ENCODE measurements around the gene GPR39.

Gene GPR39

DNA sequence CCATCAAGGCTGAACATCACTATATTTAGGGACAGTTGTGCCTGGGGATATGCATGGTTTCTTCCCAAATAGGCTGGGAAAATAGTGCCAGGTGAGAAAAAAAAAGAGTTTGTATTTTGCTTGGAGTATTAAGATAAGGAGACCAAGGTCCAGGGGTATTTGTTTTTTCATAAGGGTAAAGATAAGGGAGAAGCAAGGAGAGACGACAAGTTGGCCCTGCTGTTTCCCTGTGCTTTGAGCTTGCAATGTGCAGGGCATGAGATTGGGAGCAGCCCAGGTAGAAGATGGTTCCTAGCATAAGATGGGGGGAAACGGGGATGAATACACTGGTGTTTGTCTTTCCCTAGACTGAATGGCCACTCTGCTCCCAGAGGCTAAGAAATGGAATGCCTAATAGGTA is 8.8 kb upstream of the GPR39 start:
- Histone ChIP-seq H3K9ac (ENCODE audit: low read depth in 1 of 2, low read length in 2 of 2) (no peak overlapping the region), H3K4me1 (ENCODE audit: control insufficient read depth in 2 of 2, insufficient read depth in 2 of 2, low read length in 2 of 2) (peaks cover 0 to 6% of the 10 kb centered on the region in 2 donors), H3K9me3 (ENCODE audit: control insufficient read depth in 2 of 2, low read length in 2 of 2) (no peaks in the 10 kb centered on the region), H3K27ac (ENCODE audit: low read depth in 2 of 2, low read length in 2 of 2) (no peak overlapping the region), H3K36me3 (ENCODE audit: control insufficient read depth in 2 of 2, insufficient read depth in 2 of 2, low read length in 2 of 2) (no peaks in the 10 kb centered on the region), H3K27me3 (ENCODE audit: control insufficient read depth in 2 of 2, insufficient read depth in 2 of 2, low read length in 2 of 2) (no peaks in the 10 kb centered on the region), H3K4me3 (ENCODE audit: low read length in 2 of 2) (no peak overlapping the region)

DNA sequence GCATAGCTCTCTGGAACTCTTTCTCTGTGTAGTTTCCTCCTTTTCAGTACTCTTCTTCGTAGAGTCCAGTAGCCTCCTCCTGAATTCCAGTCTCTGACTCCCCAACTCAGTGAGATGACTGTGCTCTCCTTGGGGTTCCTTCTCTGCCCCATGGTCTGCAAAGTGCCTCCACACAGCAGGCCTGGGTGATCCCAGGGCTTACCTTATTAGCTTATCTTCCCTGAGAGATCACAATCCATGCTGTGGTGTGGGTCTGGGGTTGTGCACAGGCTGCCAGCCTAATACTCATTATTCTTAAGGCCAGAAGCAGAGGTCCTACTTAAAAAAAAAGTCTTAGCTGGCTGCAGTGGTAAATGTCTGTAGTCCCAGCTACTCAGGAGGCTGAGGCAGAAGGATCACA is 4.6 kb upstream of the GPR39 start:
- Histone ChIP-seq H3K9me3 (ENCODE audit: control insufficient read depth in 2 of 2, low read length in 2 of 2) (no peaks in the 10 kb centered on the region), H3K27ac (ENCODE audit: low read depth in 2 of 2, low read length in 2 of 2) (no peak overlapping the region), H3K9ac (ENCODE audit: low read depth in 1 of 2, low read length in 2 of 2) (no peak overlapping the region), H3K4me1 (ENCODE audit: control insufficient read depth in 2 of 2, insufficient read depth in 2 of 2, low read length in 2 of 2) (peaks cover 13 to 31% of the 10 kb centered on the region in 2 donors), H3K27me3 (ENCODE audit: control insufficient read depth in 2 of 2, insufficient read depth in 2 of 2, low read length in 2 of 2) (no peaks in the 10 kb centered on the region), H3K36me3 (ENCODE audit: control insufficient read depth in 2 of 2, insufficient read depth in 2 of 2, low read length in 2 of 2) (no peaks in the 10 kb centered on the region), H3K4me3 (ENCODE audit: low read length in 2 of 2) (no peak overlapping the region)

DNA sequence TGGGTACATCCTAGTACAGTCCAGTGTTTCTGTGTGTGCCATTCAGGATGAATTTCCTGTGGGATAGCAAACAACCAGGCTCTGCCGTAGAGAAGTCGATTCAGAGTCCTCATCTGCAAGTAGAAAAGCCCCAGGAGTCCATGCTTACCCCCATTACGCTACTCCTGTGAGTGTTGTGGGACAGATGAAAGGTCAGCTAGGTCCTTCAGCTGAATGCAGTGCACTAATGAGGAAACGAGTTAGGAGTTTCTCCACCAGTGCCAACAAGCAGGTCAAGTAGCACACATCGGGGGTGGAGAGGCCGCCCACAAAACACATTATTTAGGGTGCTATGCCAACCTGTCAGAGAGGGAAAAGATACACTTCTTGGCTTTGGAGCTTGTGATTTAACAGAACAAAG is 2.5 kb upstream of the GPR39 start:
- Histone ChIP-seq H3K27me3 (ENCODE audit: control insufficient read depth in 2 of 2, insufficient read depth in 2 of 2, low read length in 2 of 2) (no peaks in the 10 kb centered on the region), H3K36me3 (ENCODE audit: control insufficient read depth in 2 of 2, insufficient read depth in 2 of 2, low read length in 2 of 2) (no peaks in the 10 kb centered on the region), H3K27ac (ENCODE audit: low read depth in 2 of 2, low read length in 2 of 2) (no peak overlapping the region), H3K4me1 (ENCODE audit: control insufficient read depth in 2 of 2, insufficient read depth in 2 of 2, low read length in 2 of 2) (peaks cover 18 to 36% of the 10 kb centered on the region in 2 donors), H3K9me3 (ENCODE audit: control insufficient read depth in 2 of 2, low read length in 2 of 2) (no peaks in the 10 kb centered on the region), H3K9ac (ENCODE audit: low read depth in 1 of 2, low read length in 2 of 2) (no peak overlapping the region), H3K4me3 (ENCODE audit: low read length in 2 of 2) (peak overlapping the region in 1 of 2 donors; percentile 9)

DNA sequence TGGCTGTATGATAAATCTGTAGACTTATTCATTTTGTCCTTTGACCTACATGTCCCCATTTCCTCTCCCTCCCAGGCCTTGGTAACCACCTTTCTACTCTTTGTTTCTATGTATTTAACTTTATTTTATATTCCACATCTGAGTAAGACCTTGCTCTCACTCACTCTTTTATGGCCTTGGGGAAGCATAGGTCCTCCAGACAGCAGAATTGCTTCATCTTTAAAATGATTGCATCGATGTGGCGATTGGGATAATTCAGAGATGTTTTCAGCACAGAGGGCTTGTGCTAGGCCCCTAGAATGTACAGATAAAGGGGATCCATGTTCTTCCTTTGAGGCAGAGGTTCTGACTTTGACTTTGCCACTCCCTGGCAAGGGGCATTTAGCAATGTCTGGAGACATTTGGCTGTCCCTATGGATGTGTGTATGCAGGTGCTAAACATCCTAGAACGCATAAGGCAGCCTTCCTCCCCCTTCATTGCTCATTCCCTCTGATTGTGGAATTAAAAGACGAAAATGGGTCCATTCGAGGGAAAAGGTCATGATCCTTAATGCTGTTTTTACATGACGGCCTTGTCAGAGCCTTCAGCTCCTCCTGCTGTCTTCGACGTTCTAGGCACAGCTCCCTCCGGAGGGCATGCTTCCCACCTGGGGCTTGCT is 1.2 kb upstream of the GPR39 start:
- H3K9me3 ChIP-seq (ENCODE audit: control insufficient read depth in 2 of 2, low read length in 2 of 2): no peaks in the 10 kb centered on the region
- peak overlapping the region; percentile 2 to 73 for H3K9ac ChIP-seq (ENCODE audit: low read depth in 1 of 2, low read length in 2 of 2)
- peak overlapping the region; percentile 94 for H3K27ac ChIP-seq (ENCODE audit: low read depth in 2 of 2, low read length in 2 of 2)

DNA sequence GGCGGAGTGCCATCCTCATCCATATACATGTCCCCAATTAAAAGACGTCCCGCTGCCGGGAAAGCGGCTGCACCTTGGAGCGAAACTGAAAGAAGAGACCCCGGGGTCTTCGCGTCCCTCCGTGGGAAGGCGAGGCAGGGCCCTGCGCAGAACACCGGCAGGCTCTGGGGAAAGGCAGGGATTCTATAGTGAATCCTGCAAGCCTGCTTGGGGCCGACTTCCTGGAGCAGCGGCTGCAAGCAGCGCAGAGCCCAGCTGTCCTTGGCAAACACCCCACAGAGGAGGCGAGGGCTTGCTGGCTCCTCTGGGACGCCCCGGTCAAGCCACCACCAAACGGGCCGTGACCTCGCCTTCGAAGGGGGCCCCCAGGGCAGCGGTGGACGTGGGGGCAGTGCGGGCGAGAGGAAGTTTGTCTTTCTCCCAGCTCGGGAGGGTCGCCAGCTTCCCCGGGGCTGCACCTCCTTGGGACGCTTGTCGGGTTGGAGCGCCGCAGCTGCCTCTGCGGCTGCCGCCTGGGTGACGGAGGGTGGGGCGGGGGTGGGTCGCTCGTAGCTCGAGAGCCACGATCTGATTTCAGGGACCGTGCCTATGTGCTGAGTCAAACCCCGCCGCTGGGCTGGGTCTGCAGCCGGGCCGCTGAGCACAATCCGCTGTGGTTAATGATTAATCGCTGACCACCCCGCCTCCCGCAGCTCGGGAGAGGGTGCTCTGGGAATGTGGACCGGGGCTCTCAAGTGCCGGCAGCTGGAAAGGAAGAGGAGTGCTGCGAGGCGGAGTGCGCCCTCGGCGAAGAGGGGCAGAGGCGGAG is 486 bp upstream of the GPR39 start:
- peak overlapping the region; percentile 70 to 78 for H3K4me3 ChIP-seq (ENCODE audit: low read length in 2 of 2)
- H3K9me3 ChIP-seq (ENCODE audit: control insufficient read depth in 2 of 2, low read length in 2 of 2): no peaks in the 10 kb centered on the region
- peaks cover 18 to 42% of the 10 kb centered on the region in 2 donors for H3K4me1 ChIP-seq (ENCODE audit: control insufficient read depth in 2 of 2, insufficient read depth in 2 of 2, low read length in 2 of 2)
- peak overlapping the region; percentile 94 for H3K27ac ChIP-seq (ENCODE audit: low read depth in 2 of 2, low read length in 2 of 2)
- no peaks in the 10 kb centered on the region for H3K27me3 ChIP-seq (ENCODE audit: control insufficient read depth in 2 of 2, insufficient read depth in 2 of 2, low read length in 2 of 2)
- peak overlapping the region; percentile 2 to 73 for H3K9ac ChIP-seq (ENCODE audit: low read depth in 1 of 2, low read length in 2 of 2)
- H3K36me3 ChIP-seq (ENCODE audit: control insufficient read depth in 2 of 2, insufficient read depth in 2 of 2, low read length in 2 of 2): no peaks in the 10 kb centered on the region

More for the DNA sequence above, 1.2 kb upstream of the GPR39 start:
- Histone ChIP-seq H3K4me3 (ENCODE audit: low read length in 2 of 2) (peak overlapping the region; percentile 70 to 78), H3K4me1 (ENCODE audit: control insufficient read depth in 2 of 2, insufficient read depth in 2 of 2, low read length in 2 of 2) (peaks cover 18 to 42% of the 10 kb centered on the region in 2 donors), H3K36me3 (ENCODE audit: control insufficient read depth in 2 of 2, insufficient read depth in 2 of 2, low read length in 2 of 2) (no peaks in the 10 kb centered on the region), H3K27me3 (ENCODE audit: control insufficient read depth in 2 of 2, insufficient read depth in 2 of 2, low read length in 2 of 2) (no peaks in the 10 kb centered on the region)

DNA sequence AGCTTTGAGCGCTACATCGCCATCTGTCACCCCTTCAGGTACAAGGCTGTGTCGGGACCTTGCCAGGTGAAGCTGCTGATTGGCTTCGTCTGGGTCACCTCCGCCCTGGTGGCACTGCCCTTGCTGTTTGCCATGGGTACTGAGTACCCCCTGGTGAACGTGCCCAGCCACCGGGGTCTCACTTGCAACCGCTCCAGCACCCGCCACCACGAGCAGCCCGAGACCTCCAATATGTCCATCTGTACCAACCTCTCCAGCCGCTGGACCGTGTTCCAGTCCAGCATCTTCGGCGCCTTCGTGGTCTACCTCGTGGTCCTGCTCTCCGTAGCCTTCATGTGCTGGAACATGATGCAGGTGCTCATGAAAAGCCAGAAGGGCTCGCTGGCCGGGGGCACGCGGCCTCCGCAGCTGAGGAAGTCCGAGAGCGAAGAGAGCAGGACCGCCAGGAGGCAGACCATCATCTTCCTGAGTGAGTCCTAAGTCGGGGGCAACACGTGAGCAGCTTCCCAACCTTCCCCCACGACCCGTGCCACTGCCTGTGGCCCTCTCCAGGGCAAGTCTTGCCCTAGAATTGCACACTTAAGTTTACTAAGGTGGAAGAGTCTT is 928 bp downstream of the GPR39 start:
- Histone ChIP-seq H3K27ac (ENCODE audit: low read depth in 2 of 2, low read length in 2 of 2) (no peak overlapping the region), H3K27me3 (ENCODE audit: control insufficient read depth in 2 of 2, insufficient read depth in 2 of 2, low read length in 2 of 2) (no peaks in the 10 kb centered on the region), H3K4me3 (ENCODE audit: low read length in 2 of 2) (peak overlapping the region; percentile 70 to 78), H3K9ac (ENCODE audit: low read depth in 1 of 2, low read length in 2 of 2) (peak overlapping the region; percentile 28 to 44), H3K36me3 (ENCODE audit: control insufficient read depth in 2 of 2, insufficient read depth in 2 of 2, low read length in 2 of 2) (no peaks in the 10 kb centered on the region), H3K4me1 (ENCODE audit: control insufficient read depth in 2 of 2, insufficient read depth in 2 of 2, low read length in 2 of 2) (peaks cover 18 to 42% of the 10 kb centered on the region in 2 donors), H3K9me3 (ENCODE audit: control insufficient read depth in 2 of 2, low read length in 2 of 2) (no peaks in the 10 kb centered on the region)

DNA sequence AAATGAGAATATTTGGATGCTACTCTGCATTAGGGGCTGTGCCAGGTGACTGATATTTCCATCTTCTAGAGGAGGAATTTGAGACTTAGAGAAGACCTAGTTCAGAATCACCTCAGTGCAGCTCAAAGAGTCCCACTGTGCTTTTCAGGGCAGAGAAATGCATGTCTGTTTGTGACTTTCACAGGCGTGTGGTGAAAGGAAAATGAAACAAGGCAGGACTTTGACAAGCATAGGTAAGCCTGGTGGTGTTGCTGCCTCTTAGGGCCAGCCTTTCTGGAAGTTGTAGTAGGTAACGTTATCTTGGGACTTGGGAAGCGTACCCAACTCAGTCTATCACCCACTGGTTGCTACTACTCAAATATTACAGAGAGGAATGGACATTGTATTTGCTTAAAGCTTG is 2.6 kb downstream of the GPR39 start:
- Histone ChIP-seq H3K36me3 (ENCODE audit: control insufficient read depth in 2 of 2, insufficient read depth in 2 of 2, low read length in 2 of 2) (no peaks in the 10 kb centered on the region), H3K4me1 (ENCODE audit: control insufficient read depth in 2 of 2, insufficient read depth in 2 of 2, low read length in 2 of 2) (peaks cover 17 to 41% of the 10 kb centered on the region in 2 donors), H3K9ac (ENCODE audit: low read depth in 1 of 2, low read length in 2 of 2) (no peak overlapping the region), H3K27me3 (ENCODE audit: control insufficient read depth in 2 of 2, insufficient read depth in 2 of 2, low read length in 2 of 2) (no peaks in the 10 kb centered on the region), H3K4me3 (ENCODE audit: low read length in 2 of 2) (peak overlapping the region; percentile 32 to 78), H3K9me3 (ENCODE audit: control insufficient read depth in 2 of 2, low read length in 2 of 2) (no peaks in the 10 kb centered on the region), H3K27ac (ENCODE audit: low read depth in 2 of 2, low read length in 2 of 2) (no peak overlapping the region)

DNA sequence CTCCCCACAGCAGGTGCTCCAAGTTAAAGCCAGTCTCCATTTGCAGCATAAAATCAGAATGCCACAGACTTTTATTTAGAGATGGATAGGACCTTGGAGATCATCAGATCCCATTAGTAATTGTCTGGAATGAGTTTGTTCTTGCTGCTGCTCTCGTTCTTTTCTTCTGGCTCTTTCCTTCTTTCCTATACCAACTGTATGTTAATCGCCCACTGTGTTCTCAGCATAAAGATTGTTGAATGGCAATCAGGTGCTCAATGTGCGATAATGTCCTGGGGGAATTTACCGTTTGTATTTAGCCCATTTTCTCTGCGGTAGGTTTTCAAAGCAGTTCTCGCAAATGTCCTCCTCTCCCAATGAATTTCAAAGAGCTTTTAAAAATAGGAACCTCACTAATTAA is 3.3 kb downstream of the GPR39 start:
- H3K4me1 ChIP-seq (ENCODE audit: control insufficient read depth in 2 of 2, insufficient read depth in 2 of 2, low read length in 2 of 2): peaks cover 19 to 43% of the 10 kb centered on the region in 2 donors
- H3K36me3 ChIP-seq (ENCODE audit: control insufficient read depth in 2 of 2, insufficient read depth in 2 of 2, low read length in 2 of 2): no peaks in the 10 kb centered on the region
- H3K9ac ChIP-seq (ENCODE audit: low read depth in 1 of 2, low read length in 2 of 2): no peak overlapping the region
- no peaks in the 10 kb centered on the region for H3K9me3 ChIP-seq (ENCODE audit: control insufficient read depth in 2 of 2, low read length in 2 of 2)
- no peaks in the 10 kb centered on the region for H3K27me3 ChIP-seq (ENCODE audit: control insufficient read depth in 2 of 2, insufficient read depth in 2 of 2, low read length in 2 of 2)
- H3K27ac ChIP-seq (ENCODE audit: low read depth in 2 of 2, low read length in 2 of 2): no peak overlapping the region
- no peak overlapping the region for H3K4me3 ChIP-seq (ENCODE audit: low read length in 2 of 2)

DNA sequence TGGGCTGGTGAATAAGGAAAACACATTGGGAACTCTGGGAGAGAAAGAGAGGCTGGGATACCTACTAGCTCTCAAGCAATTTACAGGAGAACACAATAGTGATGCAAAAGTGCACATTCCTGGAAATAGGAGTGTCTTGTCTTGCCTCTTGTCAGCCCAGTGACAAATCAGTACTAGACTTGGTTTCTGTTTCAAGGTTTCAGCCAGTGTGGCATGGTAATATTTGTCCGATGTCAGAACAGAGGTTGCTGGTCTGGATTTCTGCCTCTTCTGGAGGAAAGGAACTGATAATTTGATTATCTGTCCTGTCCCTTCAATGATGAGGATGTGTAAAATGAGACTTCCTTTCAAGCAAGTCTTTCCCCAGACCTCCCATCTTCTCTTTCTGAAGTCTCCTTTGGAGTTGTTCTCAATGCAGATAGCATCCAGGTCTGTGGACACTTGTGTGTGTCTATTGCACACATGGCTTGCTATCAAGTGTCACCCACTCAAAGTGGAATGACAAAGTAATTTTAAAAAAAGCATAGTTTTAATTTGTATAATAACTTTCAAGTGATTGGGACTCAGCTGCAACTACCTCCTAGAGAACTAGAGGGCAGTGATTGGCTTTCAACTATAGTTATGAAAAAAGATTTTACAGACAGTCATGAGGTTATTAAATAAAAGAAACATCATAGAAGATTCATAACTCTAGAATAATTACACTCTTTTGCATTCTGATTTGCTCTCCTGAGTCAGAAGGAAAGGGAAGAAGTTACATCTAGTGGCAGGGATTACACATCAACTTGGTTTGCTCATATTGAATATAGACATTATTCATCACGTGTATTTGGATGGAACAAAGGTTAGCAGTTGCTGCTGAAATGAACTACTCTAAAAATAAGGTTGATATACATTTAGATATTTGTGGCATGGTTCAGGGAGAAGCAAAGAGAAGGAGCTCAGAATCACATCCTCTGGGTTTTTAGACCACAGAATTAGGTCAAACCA is 4.5 kb downstream of the GPR39 start:
- H3K27ac ChIP-seq (ENCODE audit: low read depth in 2 of 2, low read length in 2 of 2): no peak overlapping the region
- H3K27me3 ChIP-seq (ENCODE audit: control insufficient read depth in 2 of 2, insufficient read depth in 2 of 2, low read length in 2 of 2): no peaks in the 10 kb centered on the region
- no peaks in the 10 kb centered on the region for H3K36me3 ChIP-seq (ENCODE audit: control insufficient read depth in 2 of 2, insufficient read depth in 2 of 2, low read length in 2 of 2)
- H3K4me1 ChIP-seq (ENCODE audit: control insufficient read depth in 2 of 2, insufficient read depth in 2 of 2, low read length in 2 of 2): peaks cover 19 to 38% of the 10 kb centered on the region in 2 donors
- H3K9ac ChIP-seq (ENCODE audit: low read depth in 1 of 2, low read length in 2 of 2): no peak overlapping the region
- no peak overlapping the region for H3K4me3 ChIP-seq (ENCODE audit: low read length in 2 of 2)
- H3K9me3 ChIP-seq (ENCODE audit: control insufficient read depth in 2 of 2, low read length in 2 of 2): no peaks in the 10 kb centered on the region
